Osteoblast (primary cell): ENCODE measurements around the gene ARHGAP27. TPM values are rescaled to one million over a fixed set of nuclear protein-coding genes. Genes with fewer than 3 reads are reported as not detected.
A peak's percentile ranks its signal among the peaks of the same experiment; 100 is the strongest.

Experiments used
- DNase-seq: peaks from one replicate; pipeline ENCODE4 v3.0.0; 2011; ENCODE audit warnings: low spot score, mixed read lengths; ENCODE audit not compliant: insufficient read length; ENCODE audit errors: missing footprints
- H2AFZ ChIP-seq: 2 replicates; pipeline ENCODE4 v1.6.0; 2011; ENCODE audit warnings: mild to moderate bottlenecking, low read length
- H3K27ac ChIP-seq: 2 replicates; pipeline ENCODE4 v1.5.1; 2011; ENCODE audit warnings: mild to moderate bottlenecking, low read depth, low read length, moderate library complexity
- H3K27me3 ChIP-seq: 2 replicates; pipeline ENCODE4 v1.6.0; 2012; ENCODE audit warnings: mild to moderate bottlenecking, control low read depth, inconsistent platforms, low read length, moderate library complexity; ENCODE audit not compliant: insufficient read depth
- H3K36me3 ChIP-seq: 2 replicates; pipeline ENCODE4 v1.5.1; 2011; ENCODE audit warnings: mild to moderate bottlenecking, low read length, control low read depth, moderate library complexity; ENCODE audit not compliant: insufficient read depth
- H3K4me1 ChIP-seq: 2 replicates; pipeline ENCODE4 v1.5.1; 2011; ENCODE audit warnings: mild to moderate bottlenecking, low read length, control low read depth, moderate library complexity; ENCODE audit not compliant: insufficient read depth
- H3K4me2 ChIP-seq: 2 replicates; pipeline ENCODE4 v1.6.0; 2011; ENCODE audit warnings: mild to moderate bottlenecking, low read length; ENCODE audit not compliant: insufficient read depth
- H3K4me3 ChIP-seq: fragments of 200-600 bp; sonication (generic); 3 replicates; pipeline ENCODE4 v1.5.1; 2012; ENCODE audit warnings: mild to moderate bottlenecking, low read length, inconsistent platforms; ENCODE audit not compliant: insufficient read depth
- H3K79me2 ChIP-seq: 2 replicates; pipeline ENCODE4 v1.6.0; 2012; ENCODE audit warnings: mild to moderate bottlenecking, low read length, control low read depth, inconsistent platforms; ENCODE audit not compliant: insufficient read depth
- H3K9me3 ChIP-seq: 2 replicates; pipeline ENCODE4 v1.5.1; 2011; ENCODE audit warnings: low read depth, low read length, control low read depth
- H4K20me1 ChIP-seq: 2 replicates; pipeline ENCODE4 v1.6.0; 2012; ENCODE audit warnings: mild to moderate bottlenecking, low read length, control low read depth; ENCODE audit not compliant: insufficient read depth
- total RNA-seq: library from RNA; depleted of rRNA; stranded (reverse); fragments of >200 nt; gene quantifications from 2 replicates; pipeline ENCODE4 v1.2.3, GENCODE V29; 2012
- TF ChIP-seq, protein P1 (sequence below): IDR thresholded peaks from 2 replicates; pipeline ENCODE4 v1.5.1; 2011; ENCODE audit warnings: mild to moderate bottlenecking, low read depth, low read length, moderate library complexity; ENCODE audit errors: extremely low read depth

The ARHGAP27 gene
- total RNA-seq, 1 donor, result 2.9 TPM

DNA sequence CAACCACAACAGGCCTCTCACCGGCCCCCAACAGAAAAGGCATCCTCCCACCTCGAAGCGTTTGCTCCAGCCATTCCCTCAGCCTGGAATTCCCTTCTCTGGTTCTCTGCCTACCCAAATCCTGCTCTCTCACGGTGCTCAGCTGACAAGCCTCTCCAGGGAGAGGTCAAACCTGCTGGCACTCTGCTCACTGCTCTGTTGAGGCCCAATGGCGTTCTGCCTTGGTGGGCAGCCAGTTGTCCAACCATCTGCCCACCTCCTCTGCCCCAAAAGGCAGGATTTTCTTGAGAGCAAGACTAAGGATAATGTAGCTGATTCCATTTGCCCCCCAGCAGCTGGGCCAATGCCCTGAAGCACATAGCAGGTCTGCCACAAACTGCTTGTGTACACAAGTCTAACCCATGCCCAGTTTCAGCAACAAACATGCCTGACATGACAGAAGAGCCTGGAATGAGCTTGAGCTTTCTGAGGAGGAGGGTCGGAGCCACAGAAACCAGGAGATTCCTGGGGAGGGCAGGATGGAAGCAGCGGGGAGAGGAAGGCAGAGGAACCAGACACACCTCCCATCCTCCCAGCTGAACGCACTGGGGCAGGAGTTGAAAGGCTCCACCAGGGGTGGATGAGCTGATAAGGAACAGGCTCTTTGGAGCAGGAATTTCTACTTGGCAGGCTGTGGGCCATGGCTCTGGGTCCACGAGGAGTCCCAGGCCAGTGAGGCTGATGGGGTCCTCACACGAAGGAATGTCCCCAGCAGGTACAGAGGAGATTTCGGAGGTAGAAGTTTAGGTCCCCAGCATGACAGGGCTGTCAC, 23.9 kb downstream of the ARHGAP27 start:
- Histone ChIP-seq H3K27ac (no peak overlapping the region), H3K36me3 (no peaks in the 10 kb centered on the region), H4K20me1 (no peaks in the 10 kb centered on the region), H3K4me3 (no peak overlapping the region), H2AFZ (no peak overlapping the region), H3K79me2 (no peaks in the 10 kb centered on the region), H3K4me1 (peaks cover 3% of the 10 kb centered on the region), H3K27me3 (peaks cover 13% of the 10 kb centered on the region), H3K4me2 (no peak overlapping the region), H3K9me3 (no peaks in the 10 kb centered on the region)
- DNase-seq, result peak; percentile 79
- TF ChIP-seq, protein P1, sequence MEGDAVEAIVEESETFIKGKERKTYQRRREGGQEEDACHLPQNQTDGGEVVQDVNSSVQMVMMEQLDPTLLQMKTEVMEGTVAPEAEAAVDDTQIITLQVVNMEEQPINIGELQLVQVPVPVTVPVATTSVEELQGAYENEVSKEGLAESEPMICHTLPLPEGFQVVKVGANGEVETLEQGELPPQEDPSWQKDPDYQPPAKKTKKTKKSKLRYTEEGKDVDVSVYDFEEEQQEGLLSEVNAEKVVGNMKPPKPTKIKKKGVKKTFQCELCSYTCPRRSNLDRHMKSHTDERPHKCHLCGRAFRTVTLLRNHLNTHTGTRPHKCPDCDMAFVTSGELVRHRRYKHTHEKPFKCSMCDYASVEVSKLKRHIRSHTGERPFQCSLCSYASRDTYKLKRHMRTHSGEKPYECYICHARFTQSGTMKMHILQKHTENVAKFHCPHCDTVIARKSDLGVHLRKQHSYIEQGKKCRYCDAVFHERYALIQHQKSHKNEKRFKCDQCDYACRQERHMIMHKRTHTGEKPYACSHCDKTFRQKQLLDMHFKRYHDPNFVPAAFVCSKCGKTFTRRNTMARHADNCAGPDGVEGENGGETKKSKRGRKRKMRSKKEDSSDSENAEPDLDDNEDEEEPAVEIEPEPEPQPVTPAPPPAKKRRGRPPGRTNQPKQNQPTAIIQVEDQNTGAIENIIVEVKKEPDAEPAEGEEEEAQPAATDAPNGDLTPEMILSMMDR, result no peak

DNA sequence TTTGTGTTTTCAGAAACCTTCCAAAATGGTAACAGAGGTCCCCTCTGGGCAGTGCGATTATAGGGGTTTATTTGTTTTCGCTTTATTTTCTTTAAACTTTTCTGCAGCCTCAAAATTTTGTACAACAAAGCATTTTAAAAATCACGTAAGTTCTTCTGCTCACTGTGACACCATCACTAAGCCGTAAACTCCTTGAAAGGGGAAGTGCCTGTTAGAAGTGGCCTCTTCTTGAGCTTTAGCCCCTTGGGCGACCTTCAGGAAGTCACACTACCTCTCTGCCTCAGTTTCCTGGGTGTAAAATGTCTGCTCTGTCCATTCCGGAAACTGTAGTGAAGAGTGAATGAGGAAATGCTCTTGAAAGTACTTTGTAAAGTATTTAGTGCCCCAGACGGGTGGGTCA, 26.6 kb downstream of the ARHGAP27 start:
- H4K20me1 ChIP-seq, result no peaks in the 10 kb centered on the region
- H2AFZ ChIP-seq, result no peak overlapping the region
- peaks cover 13% of the 10 kb centered on the region for H3K27me3 ChIP-seq
- no peak overlapping the region for H3K27ac ChIP-seq
- H3K9me3 ChIP-seq, result no peaks in the 10 kb centered on the region
- H3K4me2 ChIP-seq, result peak overlapping the region; percentile 75
- TF ChIP-seq, protein P1, result no peak
- DNase-seq, result peak; percentile 58
- no peaks in the 10 kb centered on the region for H3K79me2 ChIP-seq
- peak overlapping the region; percentile 64 for H3K4me3 ChIP-seq
- H3K36me3 ChIP-seq, result no peaks in the 10 kb centered on the region
- H3K4me1 ChIP-seq, result peaks cover 3% of the 10 kb centered on the region

DNA sequence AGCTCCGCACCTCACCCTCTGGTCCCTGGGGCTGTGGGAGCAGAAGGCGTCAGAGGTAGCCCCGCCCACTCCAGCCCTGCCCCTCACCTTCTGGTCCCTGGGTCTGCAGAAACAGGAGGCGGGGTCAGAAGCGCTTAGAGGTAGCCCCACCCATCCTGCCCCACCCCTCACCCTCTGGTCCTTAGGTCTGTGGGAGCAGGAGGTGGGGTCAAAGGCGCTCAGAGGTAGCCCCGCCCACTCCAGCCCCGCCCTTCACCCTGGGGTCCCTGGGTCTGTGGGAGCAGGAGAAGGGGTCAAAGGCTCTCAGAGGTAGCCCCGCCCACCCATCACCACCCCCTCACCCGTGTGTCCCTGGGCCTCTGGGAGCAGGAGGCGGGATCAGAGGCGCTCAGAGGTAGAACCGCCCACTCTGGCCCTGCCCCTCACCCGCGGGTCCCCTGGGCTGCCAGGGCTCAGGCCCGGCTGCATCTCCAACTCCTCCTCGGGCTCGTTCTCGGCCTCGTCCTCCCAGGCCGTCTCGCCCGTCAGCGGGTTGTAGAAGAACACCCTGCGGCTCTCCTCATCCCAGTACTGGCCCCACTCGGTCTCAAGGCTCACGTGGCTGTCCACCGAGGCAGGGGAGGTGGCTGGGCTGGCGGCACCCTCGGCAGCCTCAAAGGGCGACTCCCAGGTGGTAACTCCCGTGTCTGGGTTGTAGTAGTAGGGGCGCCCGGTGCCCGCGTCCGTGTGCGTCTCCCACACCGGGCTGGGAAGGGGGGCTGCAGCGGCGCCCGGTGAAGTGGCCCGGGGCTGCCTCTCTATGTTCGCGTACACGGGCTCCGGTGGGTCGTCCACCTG, 27.2 kb downstream of the ARHGAP27 start:
- Histone ChIP-seq H3K27me3 (peaks cover 13% of the 10 kb centered on the region), H3K4me2 (peak overlapping the region; percentile 75), H3K27ac (no peak overlapping the region), H3K4me3 (peak overlapping the region; percentile 64), H4K20me1 (no peaks in the 10 kb centered on the region), H3K9me3 (no peaks in the 10 kb centered on the region), H2AFZ (peak overlapping the region; percentile 81), H3K4me1 (peaks cover 3% of the 10 kb centered on the region), H3K36me3 (no peaks in the 10 kb centered on the region), H3K79me2 (no peaks in the 10 kb centered on the region)
- peak; percentile 89 for DNase-seq
- TF ChIP-seq, protein P1, result no peak

DNA sequence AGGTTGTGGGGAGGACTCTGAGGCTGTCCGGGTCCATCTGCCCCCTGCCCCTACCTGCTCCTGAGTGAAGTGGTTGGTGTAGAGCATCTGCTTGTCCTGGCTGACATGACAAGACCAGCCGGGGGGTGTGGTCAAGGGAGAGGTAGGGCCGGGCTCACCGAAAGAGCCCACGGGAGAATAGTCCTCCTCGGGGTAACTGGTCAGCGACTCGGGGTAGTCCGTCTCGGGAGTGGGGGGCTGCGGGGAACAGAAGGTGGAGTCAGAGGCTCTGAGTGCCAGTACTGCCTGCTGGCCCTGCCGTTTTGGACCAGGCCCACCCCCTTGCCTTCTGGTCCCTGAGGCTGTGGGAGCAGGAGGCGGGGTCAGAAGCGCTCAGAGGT, 27.8 kb downstream of the ARHGAP27 start:
- TF ChIP-seq, protein P1, result no peak
- H3K9me3 ChIP-seq, result no peaks in the 10 kb centered on the region
- H3K79me2 ChIP-seq, result no peaks in the 10 kb centered on the region
- no peak overlapping the region for H3K4me2 ChIP-seq
- H3K4me1 ChIP-seq, result peaks cover 3% of the 10 kb centered on the region
- no peak overlapping the region for H2AFZ ChIP-seq
- H3K27ac ChIP-seq, result no peak overlapping the region
- H3K36me3 ChIP-seq, result no peaks in the 10 kb centered on the region
- H4K20me1 ChIP-seq, result no peaks in the 10 kb centered on the region
- peak; percentile 42 for DNase-seq
- H3K27me3 ChIP-seq, result peaks cover 13% of the 10 kb centered on the region
- no peak overlapping the region for H3K4me3 ChIP-seq
